ENCODE data around the gene GNG4.
"Not testable (repeated sequence)": the region's sequence is repeated elsewhere in the genome, so short reads cannot be mapped to it uniquely, and the experiment has no call there.

GNG4 gene

GRCh38 chr1:235584973-235585372, 64.6 kb downstream of the GNG4 start:
- DNase-seq (ENCODE audit: low spot score), result no peak

- DNase-seq (ENCODE audit: low spot score), result no peak
Measured at GRCh38 chr1:235583511-235584001, 66.0 kb downstream of the GNG4 start.

- no peak for DNase-seq (ENCODE audit: low spot score)
Measured at GRCh38 chr1:235582130-235582529, 67.5 kb downstream of the GNG4 start.

DNA sequence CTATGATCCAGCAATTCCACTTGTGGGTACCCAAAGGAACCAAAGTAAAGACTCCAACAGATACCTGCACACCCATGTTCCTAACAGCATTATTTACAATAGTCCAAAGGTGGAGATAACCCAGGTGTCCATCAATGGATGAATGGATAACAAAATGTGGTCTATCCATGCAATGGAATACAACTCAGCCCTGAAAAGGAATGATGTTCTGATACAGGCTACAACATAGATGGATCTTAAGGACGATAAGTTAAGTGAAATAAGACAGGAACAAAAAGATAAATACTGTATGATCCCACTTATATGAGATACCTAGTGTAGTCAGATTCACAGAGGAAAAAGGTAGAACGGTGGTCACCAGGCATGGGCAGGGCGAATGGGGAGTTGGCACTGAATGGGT, 69.7 kb downstream of the GNG4 start:
- DNase-seq (ENCODE audit: low spot score), result no peak

DNA sequence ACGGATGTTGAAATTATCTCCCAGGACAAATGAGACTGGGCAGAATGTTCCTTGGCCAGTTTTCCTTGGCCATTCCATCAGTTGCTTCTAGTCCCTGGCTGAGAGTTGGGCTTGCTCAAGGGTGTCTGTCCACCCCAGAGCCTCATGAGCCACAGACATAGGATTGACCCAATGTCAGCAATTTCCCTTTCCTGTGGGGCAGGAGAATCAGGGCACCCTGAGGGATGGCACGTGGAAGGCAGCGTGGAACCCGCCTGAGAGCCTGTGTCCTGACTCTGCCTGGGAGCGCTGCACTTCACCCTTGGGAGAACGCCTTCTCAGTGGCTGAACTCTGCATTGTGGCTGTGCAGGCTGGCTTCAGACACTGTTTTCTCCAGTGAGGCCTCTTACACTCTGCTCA, 74.0 kb downstream of the GNG4 start:
- DNase-seq (ENCODE audit: low spot score), result no peak

- no peak for DNase-seq (ENCODE audit: low spot score)
Measured at GRCh38 chr1:235573880-235574279, 75.7 kb downstream of the GNG4 start.

GRCh38 chr1:235572971-235573370, 76.6 kb downstream of the GNG4 start:
- not testable (repeated sequence) for DNase-seq (ENCODE audit: low spot score)

DNA sequence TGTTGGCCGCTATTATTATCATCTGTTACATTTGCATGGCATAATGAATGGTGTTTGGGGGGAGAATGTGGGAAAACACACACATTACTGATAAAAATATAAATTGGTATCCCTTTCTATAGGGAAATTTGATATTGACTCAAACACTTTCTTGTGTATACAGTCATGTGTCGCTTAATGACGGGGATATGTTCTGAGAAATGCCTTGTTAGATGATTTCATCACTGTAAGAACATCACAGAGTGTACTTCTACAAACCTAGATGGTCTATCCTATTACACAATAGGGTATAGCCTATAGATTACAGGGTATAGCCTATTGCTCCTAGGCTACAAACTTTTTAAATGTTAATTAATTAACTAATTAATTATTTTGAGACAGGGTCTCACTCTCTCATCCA, 78.1 kb downstream of the GNG4 start:
- no peak for DNase-seq (ENCODE audit: low spot score)

- DNase-seq (ENCODE audit: low spot score), result no peak
Measured at GRCh38 chr1:235567812-235568503, 81.6 kb downstream of the GNG4 start.

DNA sequence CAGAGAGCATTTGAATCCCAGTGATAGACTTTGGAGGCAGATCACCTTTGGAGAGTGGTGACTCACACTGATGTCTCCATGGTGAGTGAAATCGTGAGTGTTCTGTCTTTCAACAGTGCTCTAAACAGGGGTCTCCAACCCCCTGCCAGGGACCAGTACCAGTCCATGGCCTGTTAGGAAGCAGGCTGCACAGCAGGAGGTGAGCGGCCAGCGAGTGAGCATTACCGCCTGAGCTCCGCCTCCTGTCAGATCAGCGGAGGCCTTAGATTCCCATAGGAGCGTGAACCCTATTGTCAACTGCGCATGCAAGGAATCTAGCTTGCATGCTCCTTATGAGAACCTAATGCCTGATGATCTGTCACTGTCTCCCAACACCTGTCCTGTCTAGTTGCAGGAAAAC, 83.5 kb downstream of the GNG4 start:
- DNase-seq (ENCODE audit: low spot score), result no peak

DNA sequence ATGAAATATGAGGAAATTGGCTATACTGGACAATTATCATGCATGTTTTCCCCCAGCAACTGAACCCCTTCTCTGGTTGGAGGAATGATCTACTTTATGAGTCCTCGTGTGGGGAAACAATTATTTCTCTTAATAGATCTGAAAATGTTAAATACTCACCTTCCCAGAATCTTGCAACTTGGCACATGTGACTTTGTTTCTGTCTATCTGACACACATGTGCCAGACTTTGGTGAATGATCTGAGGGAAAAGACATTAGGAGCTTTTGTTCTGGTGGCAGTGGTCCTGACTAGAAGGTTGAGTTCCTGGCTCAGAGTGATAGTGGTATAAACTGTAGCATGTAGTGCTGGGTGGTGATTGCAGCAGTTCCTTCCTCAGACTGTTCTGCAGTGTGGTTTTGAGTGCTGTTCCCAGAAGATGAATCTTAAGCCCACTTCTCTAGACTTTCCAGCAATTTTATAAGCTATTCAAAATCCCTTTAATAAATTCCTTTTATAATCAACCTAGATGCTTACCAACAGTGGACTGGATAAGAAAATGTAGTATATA, 86.0 kb downstream of the GNG4 start:
- no peak for DNase-seq (ENCODE audit: low spot score)

- DNase-seq (ENCODE audit: low spot score), result no peak
Measured at GRCh38 chr1:235562589-235562988, 87.0 kb downstream of the GNG4 start.

- no peak for DNase-seq (ENCODE audit: low spot score)
Measured at GRCh38 chr1:235558621-235559169, 90.9 kb downstream of the GNG4 start.

DNA sequence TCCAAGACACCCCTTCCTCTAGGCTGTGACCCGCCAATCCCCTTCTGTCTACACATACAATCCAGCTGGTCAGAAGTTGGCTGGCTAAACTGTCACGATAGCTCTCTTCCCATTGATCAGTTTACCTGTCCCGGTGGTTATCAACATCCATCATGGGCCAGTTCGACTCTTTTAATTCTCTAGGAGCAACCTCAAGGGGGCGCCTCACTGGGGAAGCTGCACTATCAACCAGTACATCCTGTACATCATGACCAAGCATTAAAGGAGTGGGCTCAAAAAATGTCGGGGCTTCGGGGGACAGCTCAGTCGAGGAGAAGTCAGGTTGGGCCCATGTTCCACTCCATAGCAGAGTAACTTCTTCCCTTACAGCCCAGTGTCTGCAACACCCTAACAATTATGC, 92.1 kb downstream of the GNG4 start:
- no peak for DNase-seq (ENCODE audit: low spot score)

DNA sequence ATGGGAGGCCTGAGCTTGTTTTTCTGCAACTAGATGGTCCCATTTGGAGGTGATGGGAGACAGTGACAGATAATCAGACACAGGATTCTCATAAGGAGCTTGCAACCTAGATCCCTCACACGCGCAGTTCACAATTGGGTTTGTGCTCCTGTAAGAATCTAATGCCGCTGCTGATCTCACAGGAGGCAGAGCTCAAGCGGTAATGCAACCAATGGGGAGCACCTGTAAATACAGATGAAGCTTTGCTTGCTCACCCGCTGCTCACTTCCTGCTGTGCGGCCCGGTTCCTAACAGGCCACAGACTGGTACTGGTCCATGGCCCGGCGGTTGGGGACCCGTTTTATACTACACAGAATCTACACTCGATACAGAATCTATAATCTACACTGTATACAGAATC, 92.8 kb downstream of the GNG4 start:
- DNase-seq (ENCODE audit: low spot score), result no peak

DNA sequence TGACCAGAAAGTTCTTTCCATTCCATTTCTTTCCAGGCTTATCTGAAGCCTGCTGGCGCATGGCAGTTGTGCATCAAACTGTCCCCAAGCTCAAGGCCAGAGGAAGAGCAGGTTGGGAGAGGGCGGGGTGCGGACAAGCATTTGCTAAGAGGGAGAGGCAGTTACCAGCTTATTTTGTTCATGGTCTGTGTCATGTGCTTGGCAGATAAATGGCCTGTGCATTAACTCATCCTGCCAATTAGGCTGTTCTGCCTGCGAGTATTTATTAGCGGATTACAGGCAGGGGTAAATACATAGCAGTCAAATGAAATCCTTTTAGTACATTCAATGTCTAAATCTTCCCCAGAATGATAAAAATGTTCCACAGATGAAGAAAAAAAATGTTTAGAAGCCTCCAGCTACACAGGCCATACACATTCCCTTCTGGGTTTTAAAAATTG, 96.5 kb downstream of the GNG4 start:
- no peak for DNase-seq (ENCODE audit: low spot score)

GRCh38 chr1:235552146-235552716, 97.4 kb downstream of the GNG4 start:
- DNase-seq (ENCODE audit: low spot score), result no peak

- no peak for DNase-seq (ENCODE audit: low spot score)
Measured at GRCh38 chr1:235549351-235550139, 100.0 kb downstream of the GNG4 start.

- DNase-seq (ENCODE audit: low spot score), result not testable (repeated sequence)
Measured at GRCh38 chr1:235546369-235547155, 103.0 kb downstream of the GNG4 start.

GRCh38 chr1:235545292-235545930, 104.2 kb downstream of the GNG4 start:
- DNase-seq (ENCODE audit: low spot score), result no peak

- DNase-seq (ENCODE audit: low spot score), result not testable (repeated sequence)
Measured at GRCh38 chr1:235542845-235543244, 106.7 kb downstream of the GNG4 start.

Data from hematopoietic multipotent progenitor cell treated with erythropoietin and hydrocortisone succinate and interleukin-3 and kit ligand, for 17 days (in vitro differentiated cells).